WTC11 (cell line): ENCODE results near the gene HOXA10. TPM values are rescaled to one million over a fixed set of nuclear protein-coding genes. Genes with fewer than 3 reads are reported as not detected.

Experiments used
- ATAC-seq: fragments of 200-7000 bp; cut with Tn5 transposase; 2 replicates; pipeline ENCODE4 v1.10.0; 2021; ENCODE audit warnings: mild to moderate bottlenecking, moderate library complexity
- CTCF ChIA-PET: fragments of 300-600 bp; sonication (Branson Sonifier 250); formaldehyde crosslinking; loops from one replicate; lab custom pipeline; 2021; ENCODE audit warnings: antibody characterized with exemption; lab: Charles Lee
- POLR2A ChIA-PET: fragments of 350-600 bp; sonication (Branson Sonifier 250); formaldehyde crosslinking; loops from one replicate; lab custom pipeline; 2021; ENCODE audit warnings: antibody characterized with exemption; lab: Charles Lee
- DNase-seq: peaks from one replicate; pipeline ENCODE4 v3.0.0; 2021; ENCODE audit warnings: low spot score
- H3K27ac Mint-ChIP-seq: 2 replicates; pipeline ENCODE4 v1.8.0; 2021; ENCODE audit warnings: mixed read lengths
- H3K27me3 Mint-ChIP-seq: 2 replicates; pipeline ENCODE4 v1.8.0; 2021; ENCODE audit warnings: low read depth, mild to moderate bottlenecking, moderate library complexity, mixed read lengths
- H3K36me3 Mint-ChIP-seq: 2 replicates; pipeline ENCODE4 v1.8.0; 2021; ENCODE audit warnings: mixed read lengths
- H3K4me1 Mint-ChIP-seq: 2 replicates; pipeline ENCODE4 v1.8.0; 2022; ENCODE audit warnings: mixed read lengths
- H3K4me3 Mint-ChIP-seq: 2 replicates; pipeline ENCODE4 v1.8.0; 2021; ENCODE audit warnings: mild to moderate bottlenecking, moderate library complexity, mixed read lengths
- H3K9me3 Mint-ChIP-seq: 2 replicates; pipeline ENCODE4 v1.8.0; 2021; ENCODE audit warnings: mixed read lengths
- CREM ChIP-seq: sonication (generic); formaldehyde crosslinking; IDR thresholded peaks from 2 replicates; pipeline ENCODE4 v1.8.1; 2022; ENCODE audit warnings: mild to moderate bottlenecking, missing genetic modification reagents, moderate library complexity
- ELF4 ChIP-seq: sonication (generic); formaldehyde crosslinking; IDR thresholded peaks from 2 replicates; pipeline ENCODE4 v1.8.1; 2022; ENCODE audit warnings: low read depth, mild to moderate bottlenecking, moderate library complexity, missing genetic modification reagents
- FOXK1 ChIP-seq: sonication (generic); formaldehyde crosslinking; IDR thresholded peaks from 2 replicates; pipeline ENCODE4 v1.8.0; 2022; ENCODE audit warnings: mild to moderate bottlenecking, moderate library complexity, missing genetic modification reagents
- FOXP1 ChIP-seq: sonication (generic); formaldehyde crosslinking; IDR thresholded peaks from 2 replicates; pipeline ENCODE4 v1.8.0; 2022; ENCODE audit warnings: missing genetic modification reagents, mild to moderate bottlenecking, moderate library complexity, borderline replicate concordance
- GABPB1 ChIP-seq: sonication (generic); formaldehyde crosslinking; IDR thresholded peaks from 2 replicates; pipeline ENCODE4 v1.8.1; 2023; ENCODE audit warnings: mild to moderate bottlenecking, missing genetic modification reagents
- JUN ChIP-seq: sonication (generic); formaldehyde crosslinking; IDR thresholded peaks from 2 replicates; pipeline ENCODE4 v1.8.0; 2023; ENCODE audit warnings: mild to moderate bottlenecking, missing genetic modification reagents
- MXD4 ChIP-seq: fragments of 250-450 bp; sonication (Bioruptor Pico); IDR thresholded peaks from 2 replicates; pipeline ENCODE4 v1.8.0; 2021; ENCODE audit warnings: mild to moderate bottlenecking, moderate library complexity, borderline replicate concordance
- NFE2L1 ChIP-seq: sonication (generic); formaldehyde crosslinking; IDR thresholded peaks from 2 replicates; pipeline ENCODE4 v1.8.1; 2023; ENCODE audit warnings: missing genetic modification reagents
- RELA ChIP-seq: sonication (generic); formaldehyde crosslinking; IDR thresholded peaks from 2 replicates; pipeline ENCODE4 v1.8.1; 2022; ENCODE audit warnings: missing genetic modification reagents, mild to moderate bottlenecking, borderline replicate concordance
- SP1 ChIP-seq: sonication (generic); formaldehyde crosslinking; conservative IDR thresholded peaks from 2 replicates; pipeline ENCODE4 v1.8.1; 2022; ENCODE audit warnings: missing genetic modification reagents
- ZNF396 ChIP-seq: fragments of 250-450 bp; sonication (Bioruptor Pico); IDR thresholded peaks from 2 replicates; pipeline ENCODE4 v1.8.0; 2021; ENCODE audit warnings: mild to moderate bottlenecking, moderate library complexity, borderline replicate concordance
- ZNF671 ChIP-seq: fragments of 250-450 bp; sonication (Bioruptor Pico); IDR thresholded peaks from 2 replicates; pipeline ENCODE4 v1.8.0; 2021; ENCODE audit warnings: mild to moderate bottlenecking
- total RNA-seq: library from RNA; stranded (reverse); gene quantifications from 3 replicates; pipeline ENCODE4 v1.2.3, GENCODE V29; 2021
- TF ChIP-seq, protein P1 (sequence below): sonication (generic); formaldehyde crosslinking; IDR thresholded peaks from 2 replicates; pipeline ENCODE4 v1.8.1; 2023; ENCODE audit warnings: mild to moderate bottlenecking, missing genetic modification reagents, moderate library complexity
- TF ChIP-seq, protein P2 (sequence below): sonication (generic); formaldehyde crosslinking; IDR thresholded peaks from 2 replicates; pipeline ENCODE4 v1.8.1; 2023; ENCODE audit warnings: mild to moderate bottlenecking, missing genetic modification reagents, borderline replicate concordance
- TF ChIP-seq, protein P3 (sequence below): sonication (generic); formaldehyde crosslinking; IDR thresholded peaks from 2 replicates; pipeline ENCODE4 v1.8.1; 2023; ENCODE audit warnings: mild to moderate bottlenecking, moderate library complexity, missing genetic modification reagents
- TF ChIP-seq, protein P4 (sequence below): sonication (generic); formaldehyde crosslinking; IDR thresholded peaks from 2 replicates; pipeline ENCODE4 v1.8.0; 2022; ENCODE audit warnings: mild to moderate bottlenecking, missing genetic modification reagents
- TF ChIP-seq, protein P5 (sequence below): fragments of 250-450 bp; sonication (Bioruptor Pico); IDR thresholded peaks from 2 replicates; pipeline ENCODE4 v2.1.2; 2022; ENCODE audit warnings: mild to moderate bottlenecking, moderate library complexity
- TF ChIP-seq, protein P6 (sequence below): sonication (generic); formaldehyde crosslinking; conservative IDR thresholded peaks from 2 replicates; pipeline ENCODE4 v1.8.1; 2022; ENCODE audit warnings: mild to moderate bottlenecking, missing genetic modification reagents
- TF ChIP-seq, protein P7 (sequence below): sonication (generic); formaldehyde crosslinking; IDR thresholded peaks from 2 replicates; pipeline ENCODE4 v1.8.0; 2022; ENCODE audit warnings: mild to moderate bottlenecking, missing genetic modification reagents
- TF ChIP-seq, protein P8 (sequence below): sonication (generic); formaldehyde crosslinking; IDR thresholded peaks from 2 replicates; pipeline ENCODE4 v1.8.0; 2022; ENCODE audit warnings: mild to moderate bottlenecking, missing genetic modification reagents

Gene HOXA10
- total RNA-seq, 1 experiment from 2014 or later, result 0.07 TPM

DNA sequence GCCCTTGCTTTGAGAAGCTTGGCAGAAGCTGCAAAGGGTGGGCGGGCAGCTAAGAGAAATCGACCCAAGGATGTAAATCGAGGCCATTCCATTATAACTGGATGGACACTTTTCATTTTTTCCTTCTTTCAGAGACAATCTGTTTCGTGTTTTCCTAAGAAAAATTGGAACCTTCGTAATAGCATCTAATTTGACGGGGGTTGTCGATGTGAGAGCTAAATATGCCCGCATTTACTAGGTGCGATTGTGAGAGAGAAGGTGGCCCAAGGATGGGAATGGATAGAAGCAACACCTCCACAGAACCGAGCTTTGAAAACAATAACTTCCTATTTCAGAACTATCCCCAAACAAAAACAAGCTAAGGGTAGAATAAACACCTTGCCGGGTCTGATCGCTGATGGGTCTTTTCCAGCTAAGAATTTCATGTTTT, 42.7 kb downstream of the HOXA10 start:
- POLR2A ChIA-PET, result interaction anchor here (0.8 kb wide), 1 partner anchor 259 kb away, joined by 3 read pairs; no protein-coding TSS in a partner anchor
- Mint-ChIP-seq H3K36me3 (no peaks in the 10 kb centered on the region; the same call in 1 of the 2 replicates), H3K4me1 (peaks cover 12% of the 10 kb centered on the region; the same call in 1 of the 2 replicates), H3K4me3 (peak overlapping the region; percentile 57), H3K9me3 (no peaks in the 10 kb centered on the region), H3K27ac (no peak overlapping the region), H3K27me3 (peaks cover 96% of the 10 kb centered on the region)
- no peak for ATAC-seq
- CTCF ChIA-PET, result interaction anchor here (0.9 to 2.6 kb wide), 5 partner anchors 12 to 450 kb away, joined by 4 to 7 read pairs (median 4); partner anchors contain the start of gene HOXA5
- DNase-seq, result no peak
- TF ChIP-seq SP1 (CRISPR knock-in tag) (no peak), ZNF396 (CRISPR knock-in tag) (no peak), FOXK1 (CRISPR knock-in tag) (no peak)
- TF ChIP-seq, protein P1, sequence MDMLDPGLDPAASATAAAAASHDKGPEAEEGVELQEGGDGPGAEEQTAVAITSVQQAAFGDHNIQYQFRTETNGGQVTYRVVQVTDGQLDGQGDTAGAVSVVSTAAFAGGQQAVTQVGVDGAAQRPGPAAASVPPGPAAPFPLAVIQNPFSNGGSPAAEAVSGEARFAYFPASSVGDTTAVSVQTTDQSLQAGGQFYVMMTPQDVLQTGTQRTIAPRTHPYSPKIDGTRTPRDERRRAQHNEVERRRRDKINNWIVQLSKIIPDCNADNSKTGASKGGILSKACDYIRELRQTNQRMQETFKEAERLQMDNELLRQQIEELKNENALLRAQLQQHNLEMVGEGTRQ (CRISPR knock-in tag), result no peak
- TF ChIP-seq, all 79 proteins: peak for 0

DNA sequence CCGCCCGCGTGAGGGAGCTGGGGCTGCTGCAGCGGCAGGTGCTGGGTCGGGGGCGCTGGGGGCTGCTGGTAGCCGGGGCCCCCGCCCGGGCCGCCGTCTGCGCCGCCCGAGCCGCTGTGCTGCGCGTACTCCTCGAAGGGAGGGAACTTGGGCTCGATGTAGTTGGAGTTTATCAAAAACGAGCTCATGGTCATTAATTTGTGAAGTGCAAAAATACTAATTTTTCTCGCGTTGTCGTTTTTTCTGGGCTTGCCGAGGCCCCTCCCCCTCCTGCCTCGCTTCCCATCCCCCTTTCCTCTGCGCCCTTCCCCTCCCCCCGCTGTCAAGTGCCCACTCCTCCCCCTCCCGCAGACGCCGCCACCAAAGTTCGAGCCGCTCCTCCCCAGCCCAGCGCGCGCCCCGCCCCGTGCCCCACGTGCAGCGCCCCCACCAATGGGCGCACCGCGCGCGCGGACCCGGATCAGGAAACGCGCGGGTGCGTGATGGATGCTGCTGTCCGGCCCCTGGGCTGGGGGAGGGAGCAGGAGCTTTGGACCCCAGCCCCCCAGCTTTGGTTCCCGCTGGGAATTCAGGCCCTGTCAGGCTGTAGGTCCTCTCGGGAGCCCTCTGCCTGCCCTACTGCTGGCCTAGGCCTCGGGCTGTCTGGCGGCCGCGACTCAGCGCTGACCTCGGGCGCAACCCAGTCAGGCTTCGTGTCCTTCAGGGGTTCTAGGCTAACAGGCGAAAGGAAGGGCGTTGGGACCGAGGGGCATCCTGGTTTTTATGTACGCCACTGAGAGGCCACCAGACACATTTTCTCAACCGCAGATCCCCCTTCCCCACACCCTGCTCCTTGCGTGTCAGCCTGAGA, 43.4 kb downstream of the HOXA10 start, which contains the start of gene HOXA4:
HOXA4 (minus strand) TSS at position 218 of the 850 bp plus-strand sequence; CDS start at position 194, 24 bp downstream.
- Mint-ChIP-seq H3K9me3 (no peaks in the 10 kb centered on the region), H3K4me3 (peak within 1 kb of the TSS; percentile 57), H3K27me3 (peaks cover 96% of the 10 kb centered on the region), H3K27ac (no peak within 1 kb of the TSS), H3K4me1 (peaks cover 9% of the 10 kb centered on the region; the same call in 1 of the 2 replicates), H3K36me3 (no peaks in the 10 kb centered on the region; the same call in 1 of the 2 replicates)
- POLR2A ChIA-PET, result interaction anchor here (0.8 kb wide), 1 partner anchor 258 kb away, joined by 3 read pairs; no protein-coding TSS in a partner anchor
- ATAC-seq, result peak; percentile 86
- DNase-seq, result peak; percentile 86
- CTCF ChIA-PET, result interaction anchor here (0.9 to 2.6 kb wide), 6 partner anchors 12 to 449 kb away, joined by 3 to 7 read pairs (median 4); partner anchors contain the start of gene HOXA5
- TF ChIP-seq, protein P2, sequence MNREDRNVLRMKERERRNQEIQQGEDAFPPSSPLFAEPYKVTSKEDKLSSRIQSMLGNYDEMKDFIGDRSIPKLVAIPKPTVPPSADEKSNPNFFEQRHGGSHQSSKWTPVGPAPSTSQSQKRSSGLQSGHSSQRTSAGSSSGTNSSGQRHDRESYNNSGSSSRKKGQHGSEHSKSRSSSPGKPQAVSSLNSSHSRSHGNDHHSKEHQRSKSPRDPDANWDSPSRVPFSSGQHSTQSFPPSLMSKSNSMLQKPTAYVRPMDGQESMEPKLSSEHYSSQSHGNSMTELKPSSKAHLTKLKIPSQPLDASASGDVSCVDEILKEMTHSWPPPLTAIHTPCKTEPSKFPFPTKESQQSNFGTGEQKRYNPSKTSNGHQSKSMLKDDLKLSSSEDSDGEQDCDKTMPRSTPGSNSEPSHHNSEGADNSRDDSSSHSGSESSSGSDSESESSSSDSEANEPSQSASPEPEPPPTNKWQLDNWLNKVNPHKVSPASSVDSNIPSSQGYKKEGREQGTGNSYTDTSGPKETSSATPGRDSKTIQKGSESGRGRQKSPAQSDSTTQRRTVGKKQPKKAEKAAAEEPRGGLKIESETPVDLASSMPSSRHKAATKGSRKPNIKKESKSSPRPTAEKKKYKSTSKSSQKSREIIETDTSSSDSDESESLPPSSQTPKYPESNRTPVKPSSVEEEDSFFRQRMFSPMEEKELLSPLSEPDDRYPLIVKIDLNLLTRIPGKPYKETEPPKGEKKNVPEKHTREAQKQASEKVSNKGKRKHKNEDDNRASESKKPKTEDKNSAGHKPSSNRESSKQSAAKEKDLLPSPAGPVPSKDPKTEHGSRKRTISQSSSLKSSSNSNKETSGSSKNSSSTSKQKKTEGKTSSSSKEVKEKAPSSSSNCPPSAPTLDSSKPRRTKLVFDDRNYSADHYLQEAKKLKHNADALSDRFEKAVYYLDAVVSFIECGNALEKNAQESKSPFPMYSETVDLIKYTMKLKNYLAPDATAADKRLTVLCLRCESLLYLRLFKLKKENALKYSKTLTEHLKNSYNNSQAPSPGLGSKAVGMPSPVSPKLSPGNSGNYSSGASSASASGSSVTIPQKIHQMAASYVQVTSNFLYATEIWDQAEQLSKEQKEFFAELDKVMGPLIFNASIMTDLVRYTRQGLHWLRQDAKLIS, result no peak
- TF ChIP-seq, protein P3, sequence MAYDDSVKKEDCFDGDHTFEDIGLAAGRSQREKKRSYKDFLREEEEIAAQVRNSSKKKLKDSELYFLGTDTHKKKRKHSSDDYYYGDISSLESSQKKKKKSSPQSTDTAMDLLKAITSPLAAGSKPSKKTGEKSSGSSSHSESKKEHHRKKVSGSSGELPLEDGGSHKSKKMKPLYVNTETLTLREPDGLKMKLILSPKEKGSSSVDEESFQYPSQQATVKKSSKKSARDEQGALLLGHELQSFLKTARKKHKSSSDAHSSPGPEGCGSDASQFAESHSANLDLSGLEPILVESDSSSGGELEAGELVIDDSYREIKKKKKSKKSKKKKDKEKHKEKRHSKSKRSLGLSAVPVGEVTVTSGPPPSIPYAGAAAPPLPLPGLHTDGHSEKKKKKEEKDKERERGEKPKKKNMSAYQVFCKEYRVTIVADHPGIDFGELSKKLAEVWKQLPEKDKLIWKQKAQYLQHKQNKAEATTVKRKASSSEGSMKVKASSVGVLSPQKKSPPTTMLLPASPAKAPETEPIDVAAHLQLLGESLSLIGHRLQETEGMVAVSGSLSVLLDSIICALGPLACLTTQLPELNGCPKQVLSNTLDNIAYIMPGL (CRISPR knock-in tag), result no peak
- TF ChIP-seq CREM, result no peak
- no peak for TF ChIP-seq ELF4 (CRISPR knock-in tag)
- no peak for TF ChIP-seq JUN
- no peak for TF ChIP-seq NFE2L1 (CRISPR knock-in tag)
- TF ChIP-seq, protein P4, sequence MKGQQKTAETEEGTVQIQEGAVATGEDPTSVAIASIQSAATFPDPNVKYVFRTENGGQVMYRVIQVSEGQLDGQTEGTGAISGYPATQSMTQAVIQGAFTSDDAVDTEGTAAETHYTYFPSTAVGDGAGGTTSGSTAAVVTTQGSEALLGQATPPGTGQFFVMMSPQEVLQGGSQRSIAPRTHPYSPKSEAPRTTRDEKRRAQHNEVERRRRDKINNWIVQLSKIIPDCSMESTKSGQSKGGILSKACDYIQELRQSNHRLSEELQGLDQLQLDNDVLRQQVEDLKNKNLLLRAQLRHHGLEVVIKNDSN, result peak; percentile 98
- TF ChIP-seq, protein P5, sequence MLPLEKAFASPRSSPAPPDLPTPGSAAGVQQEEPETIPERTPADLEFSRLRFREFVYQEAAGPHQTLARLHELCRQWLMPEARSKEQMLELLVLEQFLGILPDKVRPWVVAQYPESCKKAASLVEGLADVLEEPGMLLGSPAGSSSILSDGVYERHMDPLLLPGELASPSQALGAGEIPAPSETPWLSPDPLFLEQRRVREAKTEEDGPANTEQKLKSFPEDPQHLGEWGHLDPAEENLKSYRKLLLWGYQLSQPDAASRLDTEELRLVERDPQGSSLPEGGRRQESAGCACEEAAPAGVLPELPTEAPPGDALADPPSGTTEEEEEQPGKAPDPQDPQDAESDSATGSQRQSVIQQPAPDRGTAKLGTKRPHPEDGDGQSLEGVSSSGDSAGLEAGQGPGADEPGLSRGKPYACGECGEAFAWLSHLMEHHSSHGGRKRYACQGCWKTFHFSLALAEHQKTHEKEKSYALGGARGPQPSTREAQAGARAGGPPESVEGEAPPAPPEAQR (CRISPR knock-in tag), result no peak
- TF ChIP-seq GABPB1 (CRISPR knock-in tag), result peak; percentile 37
- no peak for TF ChIP-seq ZNF671 (CRISPR knock-in tag)
- TF ChIP-seq, protein P6, sequence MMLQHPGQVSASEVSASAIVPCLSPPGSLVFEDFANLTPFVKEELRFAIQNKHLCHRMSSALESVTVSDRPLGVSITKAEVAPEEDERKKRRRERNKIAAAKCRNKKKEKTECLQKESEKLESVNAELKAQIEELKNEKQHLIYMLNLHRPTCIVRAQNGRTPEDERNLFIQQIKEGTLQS, result no peak
- TF ChIP-seq, protein P7, sequence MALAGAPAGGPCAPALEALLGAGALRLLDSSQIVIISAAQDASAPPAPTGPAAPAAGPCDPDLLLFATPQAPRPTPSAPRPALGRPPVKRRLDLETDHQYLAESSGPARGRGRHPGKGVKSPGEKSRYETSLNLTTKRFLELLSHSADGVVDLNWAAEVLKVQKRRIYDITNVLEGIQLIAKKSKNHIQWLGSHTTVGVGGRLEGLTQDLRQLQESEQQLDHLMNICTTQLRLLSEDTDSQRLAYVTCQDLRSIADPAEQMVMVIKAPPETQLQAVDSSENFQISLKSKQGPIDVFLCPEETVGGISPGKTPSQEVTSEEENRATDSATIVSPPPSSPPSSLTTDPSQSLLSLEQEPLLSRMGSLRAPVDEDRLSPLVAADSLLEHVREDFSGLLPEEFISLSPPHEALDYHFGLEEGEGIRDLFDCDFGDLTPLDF (CRISPR knock-in tag), result no peak
- no peak for TF ChIP-seq RELA (CRISPR knock-in tag)
- TF ChIP-seq, protein P8, sequence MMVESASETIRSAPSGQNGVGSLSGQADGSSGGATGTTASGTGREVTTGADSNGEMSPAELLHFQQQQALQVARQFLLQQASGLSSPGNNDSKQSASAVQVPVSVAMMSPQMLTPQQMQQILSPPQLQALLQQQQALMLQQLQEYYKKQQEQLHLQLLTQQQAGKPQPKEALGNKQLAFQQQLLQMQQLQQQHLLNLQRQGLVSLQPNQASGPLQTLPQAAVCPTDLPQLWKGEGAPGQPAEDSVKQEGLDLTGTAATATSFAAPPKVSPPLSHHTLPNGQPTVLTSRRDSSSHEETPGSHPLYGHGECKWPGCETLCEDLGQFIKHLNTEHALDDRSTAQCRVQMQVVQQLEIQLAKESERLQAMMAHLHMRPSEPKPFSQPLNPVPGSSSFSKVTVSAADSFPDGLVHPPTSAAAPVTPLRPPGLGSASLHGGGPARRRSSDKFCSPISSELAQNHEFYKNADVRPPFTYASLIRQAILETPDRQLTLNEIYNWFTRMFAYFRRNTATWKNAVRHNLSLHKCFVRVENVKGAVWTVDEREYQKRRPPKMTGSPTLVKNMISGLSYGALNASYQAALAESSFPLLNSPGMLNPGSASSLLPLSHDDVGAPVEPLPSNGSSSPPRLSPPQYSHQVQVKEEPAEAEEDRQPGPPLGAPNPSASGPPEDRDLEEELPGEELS, result peak; percentile 56; the same call in 1 of the 2 replicates
- TF ChIP-seq FOXP1, result no peak
- TF ChIP-seq MXD4, result no peak
